MCF 10A (cell line): ENCODE results near the gene ALS2CL. TPM values are rescaled to one million over a fixed set of nuclear protein-coding genes. Genes with fewer than 3 reads are reported as not detected.

Experiments
- BruUV-seq: library from RNA; stranded (reverse); fragments of 400-500 nt; replicated peaks from 2 replicates; lab custom pipeline; 2021; lab: Mats Ljungman, UMichigan
- CTCF ChIA-PET: fragments of 300-600 bp; sonication (Branson Sonifier 250); formaldehyde crosslinking; extraction: SDS; loops from one replicate; lab custom pipeline; 2021; ENCODE audit warnings: antibody characterized with exemption, inconsistent platforms; lab: Yijun Ruan, JAX
- POLR2A ChIA-PET: fragments of 300-600, 350-650 bp; sonication (Branson Sonifier 250); formaldehyde crosslinking; extraction: SDS; loops from one replicate; lab custom pipeline; 2020; ENCODE audit warnings: antibody characterized with exemption, inconsistent platforms; lab: Yijun Ruan, JAX
- DNase-seq: peaks from one replicate; pipeline ENCODE4 v3.0.0-alpha.2; 2018; ENCODE audit not compliant: unreplicated experiment
- H3K27ac Mint-ChIP-seq: one replicate; pipeline ENCODE4 v1.8.0; 2022; ENCODE audit warnings: mild to moderate bottlenecking, low read depth, mixed read lengths; ENCODE audit not compliant: unreplicated experiment
- H3K27me3 Mint-ChIP-seq: one replicate; pipeline ENCODE4 v1.8.0; 2022; ENCODE audit warnings: mixed read lengths; ENCODE audit not compliant: insufficient read depth, unreplicated experiment
- H3K36me3 Mint-ChIP-seq: one replicate; pipeline ENCODE4 v1.8.0; 2022; ENCODE audit warnings: mild to moderate bottlenecking, moderate library complexity, mixed read lengths; ENCODE audit not compliant: insufficient read depth, unreplicated experiment
- H3K4me1 Mint-ChIP-seq: one replicate; pipeline ENCODE4 v1.8.0; 2022; ENCODE audit warnings: mixed read lengths; ENCODE audit not compliant: insufficient read depth, unreplicated experiment
- H3K4me3 Mint-ChIP-seq: one replicate; pipeline ENCODE4 v1.8.0; 2022; ENCODE audit warnings: mild to moderate bottlenecking, moderate library complexity, mixed read lengths; ENCODE audit not compliant: unreplicated experiment
- H3K9me3 Mint-ChIP-seq: one replicate; pipeline ENCODE4 v1.8.0; 2022; ENCODE audit warnings: mixed read lengths; ENCODE audit not compliant: unreplicated experiment
- intact Hi-C: fragments of 100-400 bp; cut with micrococcal nuclease; formaldehyde crosslinking; loops from 2 replicates; pipeline ENCODE4 v1.14.1; 2022
- total RNA-seq: library from RNA; stranded (reverse); gene quantifications from 2 replicates; pipeline ENCODE4 v1.2.3, GENCODE V29; 2022
- TF ChIP-seq, protein P1 (sequence below): fragments of 200-600 bp; IDR thresholded peaks from one replicate; pipeline ENCODE4 v1.8.0; 2022; ENCODE audit warnings: antibody characterized with exemption, mild to moderate bottlenecking; ENCODE audit not compliant: unreplicated experiment

ALS2CL gene
- total RNA-seq, 1 experiment from 2014 or later: 95.5 TPM

DNA sequence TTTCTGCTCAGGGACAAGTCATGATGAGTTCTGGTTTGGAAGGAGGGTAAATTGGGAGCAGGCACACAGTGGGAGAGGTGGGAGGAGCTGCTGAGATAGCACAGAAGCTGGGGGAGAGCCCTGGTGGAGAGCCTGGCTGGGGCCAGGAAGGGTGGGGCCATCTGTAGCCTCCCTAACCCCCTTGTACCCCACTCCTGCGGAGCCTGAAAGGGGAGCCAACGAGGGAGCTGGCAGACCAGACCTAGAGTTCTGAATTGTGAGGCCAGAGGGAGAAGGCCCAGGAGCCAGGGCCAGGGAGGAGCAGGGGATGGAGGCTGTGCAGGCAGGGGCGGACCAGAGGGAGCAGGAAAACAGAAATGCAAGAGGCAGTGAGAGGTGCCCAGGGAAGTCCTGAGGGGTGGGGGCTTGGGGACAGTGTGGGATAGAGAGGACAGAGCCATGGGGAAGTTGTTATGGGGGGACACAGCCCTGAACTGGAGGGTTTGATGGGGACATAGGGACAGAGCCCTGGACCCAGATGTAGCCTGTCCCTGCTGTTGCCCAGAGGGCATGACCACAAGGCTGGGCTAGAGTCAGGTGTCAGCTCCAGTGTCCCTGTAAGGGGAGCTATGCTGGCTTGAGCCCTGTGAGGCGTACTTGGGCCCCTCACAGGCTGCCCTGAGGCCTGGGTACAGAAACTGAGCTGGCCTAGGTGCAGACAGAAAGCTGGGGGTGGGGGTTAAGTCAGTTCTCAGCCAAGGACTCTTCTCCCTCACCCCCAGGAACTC lies 8.9 kb upstream of the ALS2CL start:
- H3K4me1 Mint-ChIP-seq: peaks cover 6% of the 10 kb centered on the region
- TF ChIP-seq, protein P1, sequence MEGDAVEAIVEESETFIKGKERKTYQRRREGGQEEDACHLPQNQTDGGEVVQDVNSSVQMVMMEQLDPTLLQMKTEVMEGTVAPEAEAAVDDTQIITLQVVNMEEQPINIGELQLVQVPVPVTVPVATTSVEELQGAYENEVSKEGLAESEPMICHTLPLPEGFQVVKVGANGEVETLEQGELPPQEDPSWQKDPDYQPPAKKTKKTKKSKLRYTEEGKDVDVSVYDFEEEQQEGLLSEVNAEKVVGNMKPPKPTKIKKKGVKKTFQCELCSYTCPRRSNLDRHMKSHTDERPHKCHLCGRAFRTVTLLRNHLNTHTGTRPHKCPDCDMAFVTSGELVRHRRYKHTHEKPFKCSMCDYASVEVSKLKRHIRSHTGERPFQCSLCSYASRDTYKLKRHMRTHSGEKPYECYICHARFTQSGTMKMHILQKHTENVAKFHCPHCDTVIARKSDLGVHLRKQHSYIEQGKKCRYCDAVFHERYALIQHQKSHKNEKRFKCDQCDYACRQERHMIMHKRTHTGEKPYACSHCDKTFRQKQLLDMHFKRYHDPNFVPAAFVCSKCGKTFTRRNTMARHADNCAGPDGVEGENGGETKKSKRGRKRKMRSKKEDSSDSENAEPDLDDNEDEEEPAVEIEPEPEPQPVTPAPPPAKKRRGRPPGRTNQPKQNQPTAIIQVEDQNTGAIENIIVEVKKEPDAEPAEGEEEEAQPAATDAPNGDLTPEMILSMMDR: no peak
- H3K27me3 Mint-ChIP-seq: no peaks in the 10 kb centered on the region
- no peaks in the 10 kb centered on the region for H3K36me3 Mint-ChIP-seq
- H3K27ac Mint-ChIP-seq: no peak overlapping the region
- H3K9me3 Mint-ChIP-seq: no peaks in the 10 kb centered on the region
- POLR2A ChIA-PET: interaction anchor here (1.4 kb wide), 1 partner anchor 9 kb away, joined by 7 read pairs; the partner anchor contains the start of gene ALS2CL
- no peak overlapping the region for H3K4me3 Mint-ChIP-seq
- intact Hi-C loops: no loop called here
- BruUV-seq: no TSS peak
- DNase-seq: no peak
- CTCF ChIA-PET: interaction anchor here (0.6 to 2.6 kb wide), 8 partner anchors 73 to 662 kb away, joined by 3 to 19 read pairs (median 5); no protein-coding TSS in a partner anchor

DNA sequence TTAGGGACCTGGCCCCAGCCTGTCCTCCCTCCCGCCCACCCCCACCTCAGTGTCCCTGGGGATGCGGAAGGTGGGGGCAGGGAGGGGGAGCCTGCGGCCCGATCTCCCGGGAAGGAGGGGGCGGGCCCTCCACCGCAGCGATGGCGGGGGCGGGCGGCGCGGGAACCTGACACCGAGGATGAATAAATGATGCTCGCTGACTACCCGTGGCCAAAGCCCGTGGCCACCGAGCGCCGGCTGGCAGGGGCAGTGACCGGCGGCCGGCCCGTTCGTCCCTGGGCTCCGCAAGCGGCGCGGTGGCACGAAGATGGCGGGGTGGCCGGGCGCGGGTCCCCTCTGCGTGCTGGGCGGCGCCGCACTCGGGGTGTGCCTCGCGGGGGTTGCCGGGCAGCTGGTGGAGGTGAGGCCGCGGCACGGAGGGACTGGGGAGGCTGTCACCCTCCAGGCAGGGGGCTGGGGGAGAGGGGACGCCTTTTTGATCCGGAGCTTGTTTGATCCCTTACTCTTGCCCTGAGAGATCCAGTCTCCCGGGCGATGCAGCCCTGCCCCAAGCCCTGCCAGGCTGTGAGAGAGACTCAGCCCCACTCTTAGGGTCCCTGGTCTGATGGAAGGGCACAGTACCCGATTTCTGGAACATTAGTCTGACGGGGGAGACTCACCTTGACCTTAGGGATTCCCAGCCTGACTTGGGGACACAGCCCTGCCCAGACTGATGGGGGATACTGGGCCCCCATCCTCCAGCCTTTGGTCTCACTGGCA lies 7.9 kb upstream of the ALS2CL start, which contains the start of gene TMIE:
Gene TMIE (plus strand): TSS at position 212 of the 759 bp plus-strand sequence. CDS start 96 bp downstream, at position 308.
- TF ChIP-seq, protein P1: no peak
- POLR2A ChIA-PET: no interaction called here
- Mint-ChIP-seq H3K36me3 (no peaks in the 10 kb centered on the region), H3K27me3 (no peaks in the 10 kb centered on the region), H3K4me3 (no peak within 1 kb of the TSS), H3K9me3 (no peaks in the 10 kb centered on the region), H3K4me1 (peaks cover 3% of the 10 kb centered on the region), H3K27ac (no peak within 1 kb of the TSS)
- intact Hi-C loops: no loop called here
- no peak for DNase-seq
- BruUV-seq: no TSS peak
- CTCF ChIA-PET: no interaction called here

DNA sequence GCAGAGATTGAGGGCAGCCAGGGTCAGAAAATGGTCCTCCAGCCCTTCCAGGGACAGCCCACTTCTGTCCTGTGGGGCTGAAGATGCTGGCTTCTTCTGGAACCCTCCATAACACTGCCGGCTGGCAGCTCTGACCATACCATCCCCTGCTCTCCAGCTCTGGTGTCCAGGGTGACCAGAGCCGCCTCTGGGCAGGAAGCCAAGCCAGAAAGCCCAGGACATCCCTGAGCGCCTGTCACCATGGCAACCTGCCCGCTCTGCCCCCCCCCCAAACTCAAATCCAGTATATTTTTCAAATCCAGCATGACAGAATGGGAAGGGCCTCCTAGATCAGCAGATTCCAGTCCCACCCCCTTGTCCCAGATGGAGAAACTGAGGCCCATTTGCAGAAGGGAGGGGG lies 7.3 kb upstream of the ALS2CL start:
- CTCF ChIA-PET: no interaction called here
- intact Hi-C loops: no loop called here
- Mint-ChIP-seq H3K4me1 (peaks cover 4% of the 10 kb centered on the region), H3K36me3 (no peaks in the 10 kb centered on the region), H3K4me3 (no peak overlapping the region), H3K27me3 (no peaks in the 10 kb centered on the region), H3K27ac (no peak overlapping the region), H3K9me3 (no peaks in the 10 kb centered on the region)
- no TSS peak for BruUV-seq
- TF ChIP-seq, protein P1: no peak
- POLR2A ChIA-PET: no interaction called here
- no peak for DNase-seq
